ENCODE measurements around the gene DCTN2.
"Not testable (repeated sequence)": the region's sequence is repeated elsewhere in the genome, so short reads cannot be mapped to it uniquely, and the experiment has no call there.

The DCTN2 gene

DNA sequence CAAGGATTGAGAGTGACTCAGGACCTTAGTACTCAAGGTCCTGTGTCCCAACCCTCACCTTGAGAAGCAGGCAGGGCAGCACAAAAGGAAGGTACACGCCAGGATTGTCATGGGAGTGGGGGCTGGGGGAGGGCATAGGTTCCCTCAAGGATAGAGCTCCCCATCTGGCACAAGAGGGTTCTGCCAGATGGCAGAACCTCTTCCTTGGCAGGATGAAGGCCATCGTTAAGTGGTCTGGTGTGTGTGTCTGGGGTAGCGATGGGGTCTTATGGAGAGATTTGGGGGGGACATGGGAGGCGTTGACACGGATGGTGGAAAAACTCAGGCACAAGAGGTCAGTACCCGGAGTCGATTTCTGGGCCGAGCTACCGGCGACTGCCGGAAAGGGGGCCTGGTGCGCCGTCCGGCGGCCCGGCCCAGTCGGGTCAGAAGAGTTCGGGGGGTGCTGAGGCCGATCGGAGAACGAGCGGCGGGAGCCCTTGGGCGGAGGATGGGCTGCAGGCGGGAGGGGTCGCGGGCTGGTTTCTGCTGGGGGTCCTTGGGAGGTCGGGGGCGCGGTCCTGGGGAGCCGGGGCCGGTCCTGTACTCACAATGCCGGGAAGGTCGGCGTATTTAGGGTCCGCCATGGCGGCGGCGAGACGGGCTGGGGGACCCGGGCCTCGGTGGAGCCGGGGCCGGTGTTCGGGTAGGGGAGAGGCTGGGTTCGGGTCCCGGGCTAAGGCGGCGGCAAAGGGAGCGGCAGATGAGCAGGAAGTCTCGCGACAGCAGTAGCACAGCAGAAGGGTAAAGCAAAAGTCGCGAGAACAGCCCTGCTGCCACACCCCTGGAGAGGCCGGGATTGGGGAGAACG, at the start of gene DCTN2:
Gene DCTN2, minus strand, starts transcription at position 755 of the 850 bp plus-strand sequence. Its CDS starts 129 bp downstream, at position 626.
- DNase-seq (ENCODE audit: low read depth in 2 of 2) = peak; percentile 88 to 93

DNA sequence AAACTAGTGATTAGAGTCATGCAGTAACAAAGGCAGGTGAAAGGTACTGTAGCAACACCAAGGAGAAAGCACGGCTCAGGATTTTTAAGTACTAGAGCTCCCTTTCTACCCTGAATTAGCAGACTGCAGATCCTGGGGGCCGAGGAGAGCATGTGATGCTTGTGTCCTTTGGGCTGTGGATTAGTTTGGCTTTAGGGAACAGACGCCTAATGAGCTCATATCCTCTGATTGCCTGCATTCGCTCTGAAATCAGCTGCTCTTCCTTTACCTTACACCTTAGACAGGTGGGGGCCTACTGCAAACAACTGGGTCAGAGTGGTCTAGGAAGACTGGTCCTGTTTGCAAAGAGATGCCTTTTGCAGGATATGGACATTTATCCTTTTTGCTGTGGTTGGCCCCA, 46.2 kb upstream of the DCTN2 start:
- no peak for DNase-seq (ENCODE audit: low read depth in 2 of 2)

DNA sequence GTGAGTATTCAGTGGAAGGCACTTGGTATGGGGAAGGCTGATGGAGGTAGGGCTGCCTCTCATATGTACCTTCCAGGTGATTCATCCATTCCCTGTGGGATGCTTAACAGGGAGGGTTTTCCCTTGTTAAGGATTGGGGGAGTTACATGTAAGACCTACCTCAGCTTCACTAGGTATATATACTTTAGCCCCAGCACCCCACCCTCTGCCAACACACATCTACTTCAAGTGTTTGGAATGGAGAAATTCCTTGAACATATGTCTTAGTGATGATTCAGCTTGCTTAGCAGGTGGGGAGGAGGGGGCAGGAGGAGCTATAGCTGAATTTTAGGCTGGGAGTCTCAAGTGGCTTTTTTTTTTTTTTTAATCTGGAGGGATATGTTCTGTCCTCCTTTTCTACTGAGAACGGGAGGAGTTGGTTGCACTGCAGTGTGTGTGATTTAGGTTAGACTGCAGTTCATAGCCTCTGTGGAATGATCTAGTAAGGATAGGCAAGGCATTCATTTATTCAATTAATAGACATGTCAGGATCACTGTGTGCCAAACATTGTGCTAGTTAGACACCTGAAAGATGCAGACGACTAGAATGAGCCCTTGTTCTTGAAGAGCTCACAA, 45.7 kb upstream of the DCTN2 start:
- no peak for DNase-seq (ENCODE audit: low read depth in 2 of 2)

DNA sequence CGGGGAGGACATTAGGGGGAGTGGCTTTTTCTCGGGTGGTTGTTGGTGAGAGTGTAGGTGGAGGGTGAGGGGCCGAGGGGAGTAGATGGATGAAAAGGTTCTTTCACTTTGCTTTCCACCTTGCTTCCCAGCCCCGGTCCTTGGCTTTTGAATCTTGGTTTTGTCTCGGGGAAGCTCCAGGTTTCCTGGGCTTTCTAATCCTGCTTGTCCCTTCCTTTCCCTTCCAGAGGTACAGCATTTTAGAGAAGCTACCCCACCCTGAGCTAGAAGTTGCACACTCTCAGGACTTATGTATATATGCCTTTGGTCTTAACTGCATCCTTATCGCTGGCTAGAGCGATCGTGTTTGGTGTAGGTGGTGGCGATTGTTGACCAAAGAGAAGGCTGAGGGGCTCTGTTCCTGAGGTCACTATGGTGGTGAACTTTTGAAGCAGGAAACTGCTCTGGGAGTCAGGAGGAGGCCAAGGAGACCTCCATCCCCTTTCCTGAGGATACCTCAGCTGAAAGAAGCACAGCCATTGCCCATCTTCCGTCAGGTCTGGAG, 44.9 kb upstream of the DCTN2 start:
- DNase-seq (ENCODE audit: low read depth in 2 of 2) = no peak

DNA sequence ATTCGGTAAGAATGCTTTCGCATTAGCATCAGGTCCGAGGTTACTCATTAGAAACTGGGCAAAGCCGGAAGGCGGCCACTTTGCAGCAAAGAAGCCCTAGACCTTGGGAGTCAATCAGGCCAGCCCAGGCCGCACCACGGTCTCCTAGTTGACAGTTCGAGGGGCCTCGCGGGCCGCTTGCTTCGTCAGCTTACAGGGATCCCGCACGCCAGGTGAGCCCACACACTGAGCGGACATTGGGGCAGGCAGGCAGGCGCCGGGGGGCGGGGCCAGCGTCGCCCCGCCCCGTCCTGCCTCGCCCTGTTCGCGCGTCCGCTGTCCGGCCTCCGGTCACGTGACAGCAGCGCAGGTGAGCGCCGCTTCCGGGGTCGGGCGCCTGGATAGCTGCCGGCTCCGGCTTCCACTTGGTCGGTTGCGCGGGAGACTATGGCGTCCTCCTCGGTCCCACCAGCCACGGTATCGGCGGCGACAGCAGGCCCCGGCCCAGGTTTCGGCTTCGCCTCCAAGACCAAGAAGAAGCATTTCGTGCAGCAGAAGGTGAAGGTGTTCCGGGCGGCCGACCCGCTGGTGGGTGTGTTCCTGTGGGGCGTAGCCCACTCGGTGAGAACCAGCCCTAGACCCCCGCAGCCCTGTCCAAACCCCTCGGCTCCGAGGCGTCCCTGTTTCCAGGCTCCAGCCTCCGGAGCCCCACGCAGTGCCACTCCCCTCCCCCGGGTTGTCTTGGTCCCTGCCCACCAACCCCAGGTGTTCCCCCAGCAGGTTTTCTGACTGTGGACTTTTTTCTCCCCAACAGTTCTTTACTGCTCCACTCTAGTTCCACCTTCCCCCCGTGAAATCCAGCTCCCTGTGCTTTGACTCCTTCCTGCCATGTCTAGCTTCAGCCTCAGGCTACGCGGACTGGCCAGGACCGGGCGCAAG, 44.1 kb upstream of the DCTN2 start, which contains the start of gene PIP4K2C:
Gene PIP4K2C, plus strand, starts transcription at position 329 of the 918 bp plus-strand sequence. Its CDS starts 98 bp downstream, at position 427.
- DNase-seq (ENCODE audit: low read depth in 2 of 2) = peak; percentile 58 to 74

DNA sequence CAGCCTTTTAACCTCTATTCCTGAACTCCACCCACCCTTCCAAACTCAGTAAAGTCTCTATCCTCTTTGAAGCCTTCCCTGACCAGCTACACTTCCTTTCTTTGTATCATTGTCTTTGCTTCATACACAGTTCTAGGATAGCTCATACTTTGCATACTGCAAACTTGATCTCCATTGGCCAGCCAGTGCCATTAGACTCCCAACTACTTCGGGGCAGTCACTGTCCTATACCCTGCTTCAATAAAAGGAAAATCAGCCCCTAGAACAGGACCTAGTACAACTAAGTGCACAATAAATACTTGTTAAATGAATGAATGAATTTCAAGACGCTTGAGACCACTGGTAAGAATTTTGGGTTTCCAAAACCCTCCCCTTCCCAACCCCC, 43.5 kb upstream of the DCTN2 start:
- DNase-seq (ENCODE audit: low read depth in 2 of 2) = no peak

DNA sequence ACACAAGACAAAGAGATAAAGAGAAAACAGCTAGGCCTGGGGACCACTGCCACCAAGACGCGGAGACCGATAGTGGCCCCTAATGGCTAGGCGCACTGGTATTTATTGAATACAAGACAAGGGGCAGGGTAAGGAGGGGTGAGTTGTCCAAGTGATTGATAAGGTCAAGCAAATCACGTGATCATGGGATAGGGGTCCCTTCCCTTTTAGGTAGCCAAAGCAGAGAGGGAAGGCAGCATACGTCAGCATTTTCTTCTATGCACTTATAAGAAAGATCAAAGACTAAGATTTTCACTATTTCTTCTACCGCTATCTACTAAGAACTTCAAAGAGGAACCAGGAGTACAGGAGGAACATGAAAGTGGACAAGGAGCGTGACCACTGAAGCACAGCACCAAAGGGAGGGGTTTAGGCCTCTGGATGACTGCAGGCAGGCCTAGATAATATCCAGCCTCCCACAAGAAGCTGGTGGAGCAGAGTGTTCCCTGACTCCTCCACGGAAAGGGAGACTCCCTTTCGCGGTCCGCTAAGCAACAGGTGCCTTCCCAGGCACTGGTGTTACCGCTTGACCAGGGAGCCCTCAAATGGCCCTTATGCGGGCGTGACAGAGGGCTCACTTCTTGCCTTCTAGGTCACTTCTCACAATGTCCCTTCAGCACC, 42.1 kb upstream of the DCTN2 start:
- DNase-seq (ENCODE audit: low read depth in 2 of 2) = not testable (repeated sequence)

DNA sequence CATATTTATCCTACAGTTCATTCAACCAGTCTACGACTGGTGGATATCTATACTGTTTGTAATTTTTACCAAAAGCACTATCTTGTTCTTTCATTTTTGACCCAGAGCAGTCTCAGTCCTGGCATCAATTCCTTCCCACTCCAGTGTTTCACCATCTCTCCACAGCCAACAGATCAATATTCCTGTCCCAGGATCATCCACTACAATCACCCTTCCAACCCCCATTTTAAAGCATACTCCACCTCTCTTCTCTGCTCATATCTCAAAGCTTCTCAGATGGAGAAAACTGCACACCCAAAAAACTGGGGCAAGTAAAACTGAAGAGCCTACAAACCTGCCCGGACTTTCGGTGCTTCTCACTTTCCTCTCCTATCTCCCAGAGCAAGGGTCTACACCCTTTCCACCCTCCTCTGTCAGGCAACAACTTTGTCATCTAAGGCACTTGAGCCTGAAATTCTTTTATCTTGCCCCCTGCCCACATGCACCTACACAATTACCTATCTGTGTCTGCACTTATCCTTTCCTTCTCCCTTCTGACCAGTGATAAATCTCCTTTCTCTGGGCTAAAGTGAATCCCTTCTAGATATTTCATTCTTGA, 39.9 kb upstream of the DCTN2 start:
- no peak for DNase-seq (ENCODE audit: low read depth in 2 of 2)

DNA sequence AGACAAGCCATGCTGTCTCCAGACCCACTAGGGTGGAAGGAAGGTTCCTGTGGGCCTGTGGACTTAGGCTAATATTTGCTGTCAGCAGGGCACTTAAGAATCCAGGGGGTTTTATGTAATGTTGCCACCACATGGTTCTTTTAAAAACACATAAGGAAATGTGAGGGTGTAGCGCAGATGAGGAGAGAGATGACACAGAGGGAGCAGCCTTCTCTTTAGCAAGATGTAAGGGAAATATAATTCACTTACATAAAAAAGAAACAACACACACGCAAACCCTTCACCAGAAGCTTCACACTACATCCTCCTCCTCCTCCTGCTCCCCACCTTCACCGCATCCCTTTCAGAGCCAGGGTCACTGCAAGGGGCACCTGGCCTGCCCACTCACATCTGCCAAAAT, 39.1 kb upstream of the DCTN2 start:
- no peak for DNase-seq (ENCODE audit: low read depth in 2 of 2)

DNA sequence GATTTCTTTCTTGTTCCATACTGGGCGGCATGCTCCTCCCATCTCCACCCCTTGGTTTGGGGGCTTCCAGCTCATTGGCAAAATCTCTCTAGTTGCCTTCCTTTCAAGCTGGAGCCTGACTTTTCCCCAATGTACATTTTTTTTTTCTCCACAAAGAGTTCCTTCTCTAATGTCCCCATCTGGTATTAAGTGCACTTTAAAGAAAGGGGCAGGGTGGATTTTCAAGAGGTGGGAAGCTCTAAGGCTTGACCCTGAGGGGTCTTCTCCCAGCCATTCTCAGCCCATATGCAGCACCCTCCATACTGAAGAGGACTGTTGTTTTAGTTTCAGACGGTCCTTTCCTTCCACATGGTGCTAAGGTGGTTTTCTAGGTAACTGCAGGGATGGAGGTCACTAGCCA, 38.2 kb upstream of the DCTN2 start:
- no peak for DNase-seq (ENCODE audit: low read depth in 2 of 2)

DNA sequence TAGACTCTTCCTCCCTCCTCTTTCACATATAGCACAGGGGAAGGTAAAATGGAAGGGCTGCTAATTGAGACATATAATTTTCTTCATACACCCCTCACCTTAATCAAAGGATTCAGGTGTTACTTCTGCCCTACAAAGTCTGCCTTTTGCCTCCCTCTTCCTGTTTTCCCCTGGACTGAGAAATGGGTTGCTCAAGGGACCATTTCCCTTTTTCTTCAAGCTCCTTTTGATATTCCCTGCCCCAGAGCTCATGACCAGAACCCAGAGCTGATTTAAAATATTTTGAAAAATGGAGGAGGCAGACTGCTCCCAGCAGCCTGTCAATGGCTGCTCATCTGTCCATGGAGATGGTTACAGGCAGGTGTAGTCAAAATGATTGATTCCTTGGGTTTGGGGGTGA, 37.7 kb upstream of the DCTN2 start:
- no peak for DNase-seq (ENCODE audit: low read depth in 2 of 2)

DNA sequence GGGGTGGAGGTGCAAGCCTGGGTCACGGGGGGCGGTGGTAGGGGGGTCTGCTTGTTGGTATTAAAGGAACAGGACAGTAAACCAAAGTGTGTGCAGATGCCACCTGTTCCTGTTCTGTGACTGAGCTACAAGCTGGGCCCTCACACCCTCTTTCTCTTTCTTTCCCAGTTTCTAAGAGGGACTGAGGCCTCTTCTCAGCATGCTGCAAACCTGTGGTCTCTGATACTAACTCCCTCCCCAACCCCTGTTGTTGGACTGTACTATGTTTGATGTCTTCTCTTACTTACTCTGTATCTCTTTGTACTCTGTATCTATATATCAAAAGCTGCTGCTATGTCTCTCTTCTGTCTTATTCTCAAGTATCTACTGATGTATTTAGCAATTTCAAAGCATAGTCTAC, 37.1 kb upstream of the DCTN2 start:
- no peak for DNase-seq (ENCODE audit: low read depth in 2 of 2)

DNA sequence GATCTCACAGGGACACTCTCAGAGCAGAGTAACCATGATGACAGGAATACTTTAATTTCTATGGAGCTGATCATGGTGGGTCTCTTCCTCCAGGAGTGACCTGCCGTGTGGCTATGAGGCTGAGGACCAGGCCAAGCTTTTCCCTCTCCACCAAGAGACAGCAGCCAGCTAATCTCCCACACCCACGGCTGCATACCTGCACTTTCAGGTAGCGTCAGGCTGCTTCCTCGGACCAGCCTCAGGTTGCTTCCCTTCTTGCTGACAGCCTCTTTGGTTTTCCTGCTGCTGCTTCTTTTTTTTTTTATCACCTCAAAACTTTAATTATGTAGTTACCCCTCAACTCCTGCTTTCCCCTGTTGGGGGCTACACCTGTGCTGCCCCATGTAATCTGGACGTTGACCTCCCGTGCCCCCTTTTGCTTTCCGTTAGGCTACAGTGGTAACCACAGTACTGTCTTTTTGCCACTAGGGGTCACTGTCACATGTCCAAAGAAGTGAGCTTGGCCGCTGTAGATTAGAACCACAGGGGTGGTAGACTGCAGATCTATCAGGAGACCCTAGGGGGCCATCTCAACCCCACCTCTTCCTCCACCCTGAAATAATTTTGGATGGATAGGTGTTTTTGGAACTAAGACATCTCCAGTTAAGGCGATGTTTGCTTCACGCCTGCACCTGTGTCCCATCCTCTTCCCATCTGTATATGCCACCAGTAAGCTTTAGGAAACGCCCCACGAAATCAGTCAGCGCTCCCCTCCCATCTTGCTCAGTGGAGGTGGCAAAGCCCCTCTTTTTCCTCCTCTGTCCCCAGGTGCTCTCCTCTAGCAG, 36.2 kb upstream of the DCTN2 start:
- DNase-seq (ENCODE audit: low read depth in 2 of 2) = peak; percentile 47

DNA sequence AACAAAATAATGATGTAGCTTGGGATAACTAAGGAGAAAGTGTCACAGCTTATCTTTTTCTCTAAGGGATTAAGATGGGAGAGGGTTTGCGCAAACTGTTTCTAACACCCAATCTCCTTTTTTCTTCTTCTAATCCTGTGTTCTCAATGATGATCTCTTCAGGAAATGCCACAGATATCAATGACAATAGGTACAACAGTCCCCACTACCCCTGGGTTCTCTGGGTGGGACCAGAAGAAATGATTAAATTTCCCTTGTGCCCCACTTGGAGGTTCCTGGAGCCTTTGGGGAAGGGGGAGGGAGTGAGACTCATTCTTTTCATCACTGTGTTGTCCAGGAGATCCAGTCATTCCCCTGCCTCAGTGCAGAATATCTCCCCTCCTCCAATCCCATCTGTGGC, 35.4 kb upstream of the DCTN2 start:
- DNase-seq (ENCODE audit: low read depth in 2 of 2) = no peak

DNA sequence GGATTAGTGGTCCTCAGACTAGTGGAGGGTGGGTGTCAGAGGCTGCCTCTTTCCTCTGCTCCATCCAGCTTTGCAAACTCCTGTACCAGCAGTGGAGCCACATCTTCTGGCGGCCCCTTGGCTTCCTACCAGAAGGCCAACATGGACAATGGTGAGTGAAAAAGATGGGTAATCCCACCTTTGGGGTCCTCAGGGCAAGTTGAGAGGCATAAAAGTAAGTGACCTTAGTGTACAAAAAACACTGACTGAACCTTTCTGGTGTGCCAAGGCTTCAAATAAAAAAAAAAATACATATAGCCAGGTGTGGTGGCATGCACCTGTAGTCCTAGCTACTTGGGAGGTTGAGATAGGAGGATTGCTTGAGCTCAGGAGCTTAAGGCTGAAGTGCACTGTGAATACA, 34.8 kb upstream of the DCTN2 start:
- DNase-seq (ENCODE audit: low read depth in 2 of 2) = no peak

DNA sequence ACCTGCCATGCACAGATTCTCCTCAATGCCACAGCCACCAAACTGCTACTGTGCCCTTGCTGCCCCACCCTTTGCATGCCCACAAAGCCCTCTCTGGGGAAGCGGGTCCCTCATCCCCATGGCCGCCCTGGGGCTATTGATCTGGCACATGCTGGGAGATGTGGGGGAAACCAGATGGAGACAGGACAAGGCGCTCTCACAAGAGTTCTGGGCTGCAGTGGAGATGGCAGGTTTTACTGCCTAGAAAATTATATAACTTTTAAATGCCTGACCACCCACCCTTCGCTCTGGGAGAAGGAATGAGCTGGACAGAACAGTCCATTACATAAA, 33.4 kb upstream of the DCTN2 start:
- no peak for DNase-seq (ENCODE audit: low read depth in 2 of 2)

DNA sequence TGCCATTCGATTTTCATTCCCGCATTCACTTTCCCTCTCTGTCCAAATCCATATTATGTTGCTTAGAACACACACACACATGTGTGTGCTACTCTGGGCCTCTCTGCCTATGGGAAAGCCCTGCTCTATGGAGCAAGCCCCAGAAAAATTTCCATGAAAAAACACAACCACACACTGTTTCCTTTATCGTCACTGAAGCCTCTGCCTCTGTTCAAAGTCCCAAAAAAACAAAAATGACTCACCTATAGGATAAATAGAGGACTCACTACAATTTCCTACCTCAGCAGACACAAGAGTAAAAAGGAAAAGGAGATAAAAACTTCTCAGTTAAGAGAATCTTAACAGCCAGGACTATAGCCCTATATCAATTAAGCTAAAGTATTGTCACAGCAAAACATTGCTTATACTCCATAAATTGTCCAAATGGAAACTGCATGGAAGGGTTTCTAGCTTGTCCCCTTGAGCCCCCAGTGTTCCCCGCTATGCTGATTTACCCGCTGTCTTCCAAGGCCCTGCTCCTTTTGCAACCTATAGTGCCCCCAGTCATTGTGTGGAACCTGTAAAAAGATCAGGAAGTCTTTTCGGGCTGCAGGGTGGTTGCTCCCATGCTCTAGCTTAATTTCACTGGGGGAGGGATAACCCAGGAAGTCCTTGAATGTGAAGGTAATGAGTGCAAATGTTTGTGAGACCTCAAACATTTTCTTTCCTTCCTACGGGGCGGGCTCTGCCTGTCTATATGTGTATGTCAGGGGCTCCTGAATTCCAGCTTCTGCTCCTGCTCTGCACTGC, 32.9 kb upstream of the DCTN2 start:
- DNase-seq (ENCODE audit: low read depth in 2 of 2) = no peak

DNA sequence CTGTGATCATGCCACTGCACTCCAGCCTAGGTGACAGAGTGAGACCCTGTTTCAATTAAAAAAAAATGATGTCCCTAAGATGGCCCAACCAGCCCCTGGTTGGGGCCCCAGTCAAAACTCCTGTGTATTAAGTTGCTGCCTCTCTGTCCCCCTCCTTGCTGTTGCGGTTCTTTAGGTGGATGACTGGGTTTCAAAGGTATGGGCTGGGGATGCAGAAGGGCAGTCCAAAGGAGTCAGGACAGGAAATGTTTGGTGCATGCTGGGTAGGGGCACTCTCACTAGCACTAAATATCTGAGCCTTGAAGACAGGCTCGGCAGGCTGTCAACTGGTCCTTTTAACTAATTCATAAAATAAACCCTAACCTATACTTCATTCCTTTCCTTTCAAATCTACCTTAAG, 32.0 kb upstream of the DCTN2 start:
- DNase-seq (ENCODE audit: low read depth in 2 of 2) = no peak

DNA sequence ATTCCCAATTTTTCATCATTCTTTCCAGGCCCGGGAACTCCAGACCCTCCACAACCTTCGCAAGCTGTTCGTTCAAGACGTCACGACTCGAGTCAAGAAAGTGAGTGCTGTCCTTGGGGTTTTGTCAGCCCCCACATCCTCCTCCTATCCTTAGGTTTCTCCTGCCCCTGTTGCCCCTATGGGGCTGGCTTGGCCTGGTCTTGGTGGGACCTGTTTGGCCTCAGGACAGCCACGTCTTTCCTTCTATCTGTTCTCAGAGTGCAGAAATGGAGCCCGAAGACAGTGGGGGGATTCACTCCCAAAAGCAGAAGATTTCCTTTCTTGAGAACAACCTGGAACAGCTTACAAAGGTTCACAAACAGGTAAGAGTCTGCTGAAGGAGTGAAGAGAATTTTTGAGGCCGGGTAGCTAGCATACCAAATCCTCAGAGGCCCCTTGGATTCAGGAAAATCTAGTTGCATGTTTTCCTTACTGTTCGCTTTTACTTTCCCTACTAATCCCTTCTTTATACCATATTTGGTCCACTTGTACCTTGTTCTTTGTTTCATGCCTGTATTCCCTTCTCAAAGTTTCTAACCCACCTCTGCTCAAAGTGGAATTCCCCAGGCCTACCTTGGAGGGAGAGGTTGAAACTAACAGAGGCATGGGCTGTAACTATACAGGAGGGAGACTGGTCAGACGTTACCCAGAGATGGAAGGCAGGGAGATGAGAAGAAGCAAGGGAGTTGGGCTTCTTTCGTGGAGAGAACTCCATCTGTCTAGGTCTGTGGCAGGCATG, 31.2 kb upstream of the DCTN2 start:
- no peak for DNase-seq (ENCODE audit: low read depth in 2 of 2)
